ENCODE measurements around the gene HTT. TPM values are rescaled to one million over a fixed set of nuclear protein-coding genes. Genes with fewer than 3 reads are reported as not detected.

The HTT gene
- total and polyA plus RNA-seq, 12 donors: 16.1 to 77.1 (median 47.1) TPM

GRCh38 chr4:3119464-3119863 is 45.0 kb downstream of the HTT start:
- DNase-seq: no peak
- H3K4me3 ChIP-seq: no peak overlapping the region
- no peaks in the 10 kb centered on the region for H3K9me3 ChIP-seq (replicated peaks in 1 of 3)
- peaks cover 0 to 50% of the 10 kb centered on the region in 2 donors for H3K36me3 ChIP-seq (replicated peaks in 1 of 2)
- H3K4me1 ChIP-seq (replicated peaks in 1 of 2): peaks cover 7 to 14% of the 10 kb centered on the region in 2 donors
- no peak for TF ChIP-seq POLR2A (IDR thresholded peaks at IDR 0.05)
- TF ChIP-seq, protein P1, sequence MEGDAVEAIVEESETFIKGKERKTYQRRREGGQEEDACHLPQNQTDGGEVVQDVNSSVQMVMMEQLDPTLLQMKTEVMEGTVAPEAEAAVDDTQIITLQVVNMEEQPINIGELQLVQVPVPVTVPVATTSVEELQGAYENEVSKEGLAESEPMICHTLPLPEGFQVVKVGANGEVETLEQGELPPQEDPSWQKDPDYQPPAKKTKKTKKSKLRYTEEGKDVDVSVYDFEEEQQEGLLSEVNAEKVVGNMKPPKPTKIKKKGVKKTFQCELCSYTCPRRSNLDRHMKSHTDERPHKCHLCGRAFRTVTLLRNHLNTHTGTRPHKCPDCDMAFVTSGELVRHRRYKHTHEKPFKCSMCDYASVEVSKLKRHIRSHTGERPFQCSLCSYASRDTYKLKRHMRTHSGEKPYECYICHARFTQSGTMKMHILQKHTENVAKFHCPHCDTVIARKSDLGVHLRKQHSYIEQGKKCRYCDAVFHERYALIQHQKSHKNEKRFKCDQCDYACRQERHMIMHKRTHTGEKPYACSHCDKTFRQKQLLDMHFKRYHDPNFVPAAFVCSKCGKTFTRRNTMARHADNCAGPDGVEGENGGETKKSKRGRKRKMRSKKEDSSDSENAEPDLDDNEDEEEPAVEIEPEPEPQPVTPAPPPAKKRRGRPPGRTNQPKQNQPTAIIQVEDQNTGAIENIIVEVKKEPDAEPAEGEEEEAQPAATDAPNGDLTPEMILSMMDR (IDR thresholded peaks at IDR 0.05): no peak
- no peaks in the 10 kb centered on the region for H3K27me3 ChIP-seq
- intact Hi-C loops (cut with DNase I): no loop called here
- 87 to 94% (median 91%) methylated on average over 2 of the region's 2 CpGs for WGBS, 4 donors
- no peak overlapping the region for H3K27ac ChIP-seq

DNA sequence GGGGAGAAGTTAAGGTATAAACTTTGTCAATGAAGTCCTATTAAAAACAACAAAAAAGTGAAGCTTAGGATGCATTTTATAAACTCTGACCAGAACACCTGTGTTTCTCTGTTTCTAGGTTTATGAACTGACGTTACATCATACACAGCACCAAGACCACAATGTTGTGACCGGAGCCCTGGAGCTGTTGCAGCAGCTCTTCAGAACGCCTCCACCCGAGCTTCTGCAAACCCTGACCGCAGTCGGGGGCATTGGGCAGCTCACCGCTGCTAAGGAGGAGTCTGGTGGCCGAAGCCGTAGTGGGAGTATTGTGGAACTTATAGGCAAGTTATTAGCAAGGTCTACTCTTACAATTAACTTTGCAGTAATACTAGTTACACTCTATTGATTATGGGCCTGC is 46.6 kb downstream of the HTT start:
- Histone ChIP-seq H3K27me3 (no peaks in the 10 kb centered on the region), H3K27ac (peak overlapping the region in 1 of 5 donors; percentile 8), H3K9me3 (replicated peaks in 1 of 3) (no peaks in the 10 kb centered on the region), H3K36me3 (replicated peaks in 1 of 2) (peaks cover 0 to 35% of the 10 kb centered on the region in 2 donors), H3K4me3 (no peak overlapping the region), H3K4me1 (replicated peaks in 1 of 2) (peaks cover 7 to 14% of the 10 kb centered on the region in 2 donors)
- DNase-seq: no peak
- TF ChIP-seq POLR2A (IDR thresholded peaks at IDR 0.05): no peak
- TF ChIP-seq, protein P1 (IDR thresholded peaks at IDR 0.05): no peak
- 94 to 97% (median 96%) methylated on average over 9 of the region's 9 CpGs for WGBS, 4 donors
- intact Hi-C loops (cut with DNase I): no loop called here

- TF ChIP-seq, protein P1 (IDR thresholded peaks at IDR 0.05): no peak
- no peak for TF ChIP-seq POLR2A (IDR thresholded peaks at IDR 0.05)
- peaks cover 0 to 30% of the 10 kb centered on the region in 2 donors for H3K36me3 ChIP-seq (replicated peaks in 1 of 2)
- H3K4me3 ChIP-seq: no peak overlapping the region
- H3K27me3 ChIP-seq: no peaks in the 10 kb centered on the region
- H3K27ac ChIP-seq: peak overlapping the region in 3 of 5 donors; percentile 42 to 70 (median 63)
- intact Hi-C loops (cut with DNase I): no loop called here
- H3K4me1 ChIP-seq (replicated peaks in 1 of 2): peaks cover 7 to 14% of the 10 kb centered on the region in 2 donors
- WGBS, 4 donors: 97 to 100% (median 98%) methylated on average over 2 of the region's 2 CpGs
- no peak for DNase-seq
- no peaks in the 10 kb centered on the region for H3K9me3 ChIP-seq (replicated peaks in 1 of 3)
These were observed 47.1 kb downstream of the HTT start for GRCh38 chr4:3121596-3121995.

DNA sequence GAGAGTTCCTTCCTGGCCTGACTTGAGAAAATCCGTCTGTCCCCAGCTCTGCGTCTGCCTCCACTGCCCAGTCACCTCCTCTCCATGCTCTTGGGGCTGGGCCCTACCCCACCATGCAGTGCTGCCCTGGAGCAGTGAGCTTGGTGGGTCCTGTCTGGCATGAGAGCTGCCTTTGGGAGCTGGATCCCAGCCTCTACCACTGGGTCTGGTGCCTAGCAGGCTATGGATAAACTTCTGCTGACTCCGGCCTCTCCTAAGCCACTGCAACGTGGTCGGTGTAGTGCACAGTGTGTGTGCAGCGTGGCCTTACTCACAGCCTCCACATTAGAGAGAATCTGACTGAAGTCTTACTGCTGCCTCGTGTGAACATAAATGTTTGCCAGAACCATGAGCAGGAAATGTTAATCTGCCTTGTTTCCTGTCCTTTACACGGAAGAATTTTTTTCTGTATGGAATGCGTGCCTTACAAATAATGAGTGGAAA is 47.6 kb downstream of the HTT start:
- no peaks in the 10 kb centered on the region for H3K9me3 ChIP-seq (replicated peaks in 1 of 3)
- no peak overlapping the region for H3K4me3 ChIP-seq
- peak overlapping the region in 3 of 5 donors; percentile 42 to 70 (median 63) for H3K27ac ChIP-seq
- no peak for TF ChIP-seq POLR2A (IDR thresholded peaks at IDR 0.05)
- TF ChIP-seq, protein P1 (IDR thresholded peaks at IDR 0.05): no peak
- no peak for DNase-seq
- intact Hi-C loops (cut with DNase I): no loop called here
- H3K4me1 ChIP-seq (replicated peaks in 1 of 2): peaks cover 7 to 14% of the 10 kb centered on the region in 2 donors
- peaks cover 0 to 29% of the 10 kb centered on the region in 2 donors for H3K36me3 ChIP-seq (replicated peaks in 1 of 2)
- no peaks in the 10 kb centered on the region for H3K27me3 ChIP-seq
- WGBS, 4 donors: 59 to 68% (median 60%) methylated on average over 9 of the region's 9 CpGs

All from adrenal gland (tissue), 12 donors.